HL-60 (cell line): ENCODE results near the gene ZNF8.

Source experiments
- CTCF ChIP-seq: IDR thresholded peaks from one replicate; pipeline ENCODE4 v1.5.1; 2011; ENCODE audit warnings: low read length, control low read depth, inconsistent platforms; ENCODE audit not compliant: insufficient read depth
- GABPA ChIP-seq: IDR thresholded peaks from 2 replicates; pipeline ENCODE4 v1.6.1; 2012; ENCODE audit warnings: low read depth
- POLR2AphosphoS5 ChIP-seq: IDR thresholded peaks from 2 replicates; pipeline ENCODE4 v1.6.1; 2012; ENCODE audit warnings: low read depth
- TF ChIP-seq, protein P1 (sequence below): IDR thresholded peaks from 2 replicates; pipeline ENCODE4 v1.6.1; 2012; ENCODE audit warnings: low read depth; ENCODE audit not compliant: insufficient replicate concordance

DNA sequence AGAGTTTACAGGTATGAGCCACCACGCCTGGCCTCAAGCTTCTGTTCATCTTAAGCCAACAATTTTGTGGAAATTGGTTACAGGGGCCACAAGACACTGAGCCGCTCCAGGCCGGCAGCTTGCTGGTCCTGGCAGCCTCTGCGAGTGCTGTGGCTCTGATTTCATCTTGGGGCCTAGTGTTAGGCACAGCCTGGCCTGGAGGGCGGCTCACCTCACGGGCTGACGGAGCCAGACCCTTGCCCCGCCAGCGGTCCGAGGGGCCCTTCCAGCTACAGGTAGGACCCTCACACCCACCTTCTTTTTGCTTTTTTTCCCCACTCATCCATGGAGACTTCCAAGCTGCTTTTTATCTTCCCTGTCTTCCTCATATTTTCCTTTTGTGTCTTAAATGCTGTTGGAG, 41.4 kb upstream of the ZNF8 start:
- TF ChIP-seq CTCF: no peak
- TF ChIP-seq POLR2AphosphoS5: no peak
- no peak for TF ChIP-seq GABPA
- TF ChIP-seq, protein P1, sequence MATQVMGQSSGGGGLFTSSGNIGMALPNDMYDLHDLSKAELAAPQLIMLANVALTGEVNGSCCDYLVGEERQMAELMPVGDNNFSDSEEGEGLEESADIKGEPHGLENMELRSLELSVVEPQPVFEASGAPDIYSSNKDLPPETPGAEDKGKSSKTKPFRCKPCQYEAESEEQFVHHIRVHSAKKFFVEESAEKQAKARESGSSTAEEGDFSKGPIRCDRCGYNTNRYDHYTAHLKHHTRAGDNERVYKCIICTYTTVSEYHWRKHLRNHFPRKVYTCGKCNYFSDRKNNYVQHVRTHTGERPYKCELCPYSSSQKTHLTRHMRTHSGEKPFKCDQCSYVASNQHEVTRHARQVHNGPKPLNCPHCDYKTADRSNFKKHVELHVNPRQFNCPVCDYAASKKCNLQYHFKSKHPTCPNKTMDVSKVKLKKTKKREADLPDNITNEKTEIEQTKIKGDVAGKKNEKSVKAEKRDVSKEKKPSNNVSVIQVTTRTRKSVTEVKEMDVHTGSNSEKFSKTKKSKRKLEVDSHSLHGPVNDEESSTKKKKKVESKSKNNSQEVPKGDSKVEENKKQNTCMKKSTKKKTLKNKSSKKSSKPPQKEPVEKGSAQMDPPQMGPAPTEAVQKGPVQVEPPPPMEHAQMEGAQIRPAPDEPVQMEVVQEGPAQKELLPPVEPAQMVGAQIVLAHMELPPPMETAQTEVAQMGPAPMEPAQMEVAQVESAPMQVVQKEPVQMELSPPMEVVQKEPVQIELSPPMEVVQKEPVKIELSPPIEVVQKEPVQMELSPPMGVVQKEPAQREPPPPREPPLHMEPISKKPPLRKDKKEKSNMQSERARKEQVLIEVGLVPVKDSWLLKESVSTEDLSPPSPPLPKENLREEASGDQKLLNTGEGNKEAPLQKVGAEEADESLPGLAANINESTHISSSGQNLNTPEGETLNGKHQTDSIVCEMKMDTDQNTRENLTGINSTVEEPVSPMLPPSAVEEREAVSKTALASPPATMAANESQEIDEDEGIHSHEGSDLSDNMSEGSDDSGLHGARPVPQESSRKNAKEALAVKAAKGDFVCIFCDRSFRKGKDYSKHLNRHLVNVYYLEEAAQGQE: no peak
